ENCODE results near the gene SHC4.

GRCh38 chr15:48858401-48858800, 105.3 kb downstream of the SHC4 start:
- TF ChIP-seq CTCF (conservative IDR thresholded peaks at IDR 0.05 in 1 of 2, IDR thresholded peaks at IDR 0.05 in 1 of 2; ENCODE audit: extremely low read depth in 1 of 2, insufficient read depth in 1 of 2, low read depth in 1 of 2, low read length in 2 of 2) (no peak), EZH2 (IDR thresholded peaks at IDR 0.05; ENCODE audit: borderline replicate concordance, low read length) (no peak)
